ENCODE measurements around the gene SPATA22. TPM values are rescaled to one million over a fixed set of nuclear protein-coding genes. Genes with fewer than 3 reads are reported as not detected.

SPATA22 gene
- total RNA-seq, 1 experiment from 2014 or later, result not detected

GRCh38 chr17:3482852-3483251 is 11.2 kb upstream of the SPATA22 start:
- intact Hi-C loops (cut with micrococcal nuclease; ENCODE audit: unreplicated experiment), result no loop called here
- CTCF ChIA-PET, result no interaction called here
- BruUV-seq (replicated peaks), result no TSS peak
- Mint-ChIP-seq H3K36me3 (ENCODE audit: insufficient read depth, unreplicated experiment) (no peaks in the 10 kb centered on the region), H3K4me1 (ENCODE audit: low read depth, unreplicated experiment) (no peaks in the 10 kb centered on the region), H3K9me3 (ENCODE audit: low read depth, unreplicated experiment) (no peaks in the 10 kb centered on the region), H3K27me3 (ENCODE audit: unreplicated experiment) (peaks cover 61% of the 10 kb centered on the region), H3K27ac (ENCODE audit: unreplicated experiment) (no peak overlapping the region), H3K4me3 (ENCODE audit: low read depth, unreplicated experiment) (no peak overlapping the region)
- no peak for TF ChIP-seq CTCF (IDR thresholded peaks at IDR 0.05; ENCODE audit: unreplicated experiment)
- no peak for DNase-seq

GRCh38 chr17:3479988-3480387 is 8.4 kb upstream of the SPATA22 start:
- Mint-ChIP-seq H3K27me3 (ENCODE audit: unreplicated experiment) (peaks cover 35% of the 10 kb centered on the region), H3K27ac (ENCODE audit: unreplicated experiment) (no peak overlapping the region), H3K4me1 (ENCODE audit: low read depth, unreplicated experiment) (peaks cover 13% of the 10 kb centered on the region), H3K36me3 (ENCODE audit: insufficient read depth, unreplicated experiment) (no peaks in the 10 kb centered on the region), H3K4me3 (ENCODE audit: low read depth, unreplicated experiment) (no peak overlapping the region), H3K9me3 (ENCODE audit: low read depth, unreplicated experiment) (no peaks in the 10 kb centered on the region)
- no peak for DNase-seq
- no peak for TF ChIP-seq CTCF (IDR thresholded peaks at IDR 0.05; ENCODE audit: unreplicated experiment)
- no TSS peak for BruUV-seq (replicated peaks)
- intact Hi-C loops (cut with micrococcal nuclease; ENCODE audit: unreplicated experiment), result no loop called here
- CTCF ChIA-PET, result no interaction called here

GRCh38 chr17:3475812-3476610 is 4.4 kb upstream of the SPATA22 start, which contains the start of gene ASPA:
TSS of gene ASPA (plus strand) at chr17:3475997. CDS start at chr17:3476160, 163 bp downstream.
- H3K9me3 Mint-ChIP-seq (ENCODE audit: low read depth, unreplicated experiment), result no peaks in the 10 kb centered on the region
- CTCF ChIA-PET, result no interaction called here
- H3K4me1 Mint-ChIP-seq (ENCODE audit: low read depth, unreplicated experiment), result peaks cover 13% of the 10 kb centered on the region

GRCh38 chr17:3475251-3475685 is 3.6 kb upstream of the SPATA22 start:
- BruUV-seq (replicated peaks), result no TSS peak
- DNase-seq, result no peak
- CTCF ChIA-PET, result no interaction called here
- Mint-ChIP-seq H3K4me3 (ENCODE audit: low read depth, unreplicated experiment) (no peak overlapping the region), H3K27me3 (ENCODE audit: unreplicated experiment) (peaks cover 21% of the 10 kb centered on the region), H3K27ac (ENCODE audit: unreplicated experiment) (no peak overlapping the region), H3K4me1 (ENCODE audit: low read depth, unreplicated experiment) (peaks cover 13% of the 10 kb centered on the region), H3K9me3 (ENCODE audit: low read depth, unreplicated experiment) (no peaks in the 10 kb centered on the region), H3K36me3 (ENCODE audit: insufficient read depth, unreplicated experiment) (no peaks in the 10 kb centered on the region)
- intact Hi-C loops (cut with micrococcal nuclease; ENCODE audit: unreplicated experiment), result no loop called here
- TF ChIP-seq CTCF (IDR thresholded peaks at IDR 0.05; ENCODE audit: unreplicated experiment), result no peak

More at GRCh38 chr17:3475812-3476610, 4.4 kb upstream of the SPATA22 start, which contains the start of gene ASPA:
- no peak for TF ChIP-seq CTCF (IDR thresholded peaks at IDR 0.05; ENCODE audit: unreplicated experiment)
- Mint-ChIP-seq H3K36me3 (ENCODE audit: insufficient read depth, unreplicated experiment) (no peaks in the 10 kb centered on the region), H3K4me3 (ENCODE audit: low read depth, unreplicated experiment) (peak within 1 kb of the TSS; percentile 33), H3K27me3 (ENCODE audit: unreplicated experiment) (peaks cover 21% of the 10 kb centered on the region), H3K27ac (ENCODE audit: unreplicated experiment) (no peak within 1 kb of the TSS)
- DNase-seq, result no peak
- BruUV-seq (replicated peaks), result no TSS peak
- intact Hi-C loops (cut with micrococcal nuclease; ENCODE audit: unreplicated experiment), result no loop called here

Data from Calu3 (cell line).